Endothelial cell (in vitro differentiated cells): ENCODE measurements around the gene FCSK. TPM values are rescaled to one million over a fixed set of nuclear protein-coding genes. Genes with fewer than 3 reads are reported as not detected.
A peak's percentile ranks its signal among the peaks of the same experiment; 100 is the strongest.

Source experiments
- DNase-seq: peaks from one replicate; pipeline ENCODE4 v3.0.0; 2021; ENCODE audit warnings: low spot score
- H3K27ac Mint-ChIP-seq: one replicate; pipeline ENCODE4 v1.8.0; 2021; ENCODE audit warnings: mixed read lengths, inconsistent platforms; ENCODE audit not compliant: unreplicated experiment
- H3K27me3 Mint-ChIP-seq: one replicate; pipeline ENCODE4 v1.8.0; 2021; ENCODE audit warnings: mild to moderate bottlenecking, moderate library complexity, mixed read lengths, inconsistent platforms; ENCODE audit not compliant: unreplicated experiment
- H3K36me3 Mint-ChIP-seq: one replicate; pipeline ENCODE4 v1.8.0; 2021; ENCODE audit warnings: mild to moderate bottlenecking, low read depth, mixed read lengths, inconsistent platforms; ENCODE audit not compliant: unreplicated experiment
- H3K4me1 Mint-ChIP-seq: one replicate; pipeline ENCODE4 v1.8.0; 2021; ENCODE audit warnings: mild to moderate bottlenecking, mixed read lengths, inconsistent platforms; ENCODE audit not compliant: unreplicated experiment
- H3K4me3 Mint-ChIP-seq: one replicate; pipeline ENCODE4 v1.8.0; 2021; ENCODE audit warnings: mild to moderate bottlenecking, mixed read lengths, inconsistent platforms; ENCODE audit not compliant: unreplicated experiment
- H3K9me3 Mint-ChIP-seq: one replicate; pipeline ENCODE4 v1.8.0; 2021; ENCODE audit warnings: mixed read lengths, inconsistent platforms; ENCODE audit not compliant: unreplicated experiment
- CTCF ChIP-seq: fragments of 200-600 bp; sonication (generic); IDR thresholded peaks from one replicate; pipeline ENCODE4 v1.5.0; 2021; ENCODE audit warnings: antibody characterized with exemption; ENCODE audit not compliant: unreplicated experiment
- total RNA-seq: library from RNA; stranded (reverse); fragmentation: NEBNext Ultra II Directional; extraction: Animal tissue kit (Norgen Biotek cat#: 25700); gene quantifications from one replicate; pipeline ENCODE4 v1.2.1, GENCODE V29; 2021; ENCODE audit not compliant: unreplicated experiment

The FCSK gene
- total RNA-seq, 1 donor from 2014 or later: 14.7 TPM

- Mint-ChIP-seq H3K9me3 (no peaks in the 10 kb centered on the region), H3K27ac (no peak overlapping the region), H3K27me3 (peaks cover 8% of the 10 kb centered on the region), H3K4me3 (no peak overlapping the region), H3K36me3 (peaks cover 6% of the 10 kb centered on the region), H3K4me1 (peaks cover 55% of the 10 kb centered on the region)
- no peak for TF ChIP-seq CTCF
- DNase-seq: no peak
Observed at GRCh38 chr16:70416748-70417616, 37.4 kb upstream of the FCSK start.

- no peaks in the 10 kb centered on the region for H3K9me3 Mint-ChIP-seq
- no peak for TF ChIP-seq CTCF
- peaks cover 59% of the 10 kb centered on the region for H3K4me1 Mint-ChIP-seq
- peaks cover 11% of the 10 kb centered on the region for H3K36me3 Mint-ChIP-seq
- peak overlapping the region; percentile 59 for H3K4me3 Mint-ChIP-seq
- no peak for DNase-seq
- H3K27ac Mint-ChIP-seq: no peak overlapping the region
- H3K27me3 Mint-ChIP-seq: peaks cover 12% of the 10 kb centered on the region
Observed at GRCh38 chr16:70417661-70418060, 36.7 kb upstream of the FCSK start.

GRCh38 chr16:70418274-70418992 is 36.0 kb upstream of the FCSK start:
- H3K27me3 Mint-ChIP-seq: peaks cover 14% of the 10 kb centered on the region
- H3K4me3 Mint-ChIP-seq: no peak overlapping the region
- peaks cover 65% of the 10 kb centered on the region for H3K4me1 Mint-ChIP-seq
- DNase-seq: no peak
- peak overlapping the region; percentile 30 for H3K27ac Mint-ChIP-seq
- H3K9me3 Mint-ChIP-seq: no peaks in the 10 kb centered on the region
- peaks cover 11% of the 10 kb centered on the region for H3K36me3 Mint-ChIP-seq
- TF ChIP-seq CTCF: no peak

DNA sequence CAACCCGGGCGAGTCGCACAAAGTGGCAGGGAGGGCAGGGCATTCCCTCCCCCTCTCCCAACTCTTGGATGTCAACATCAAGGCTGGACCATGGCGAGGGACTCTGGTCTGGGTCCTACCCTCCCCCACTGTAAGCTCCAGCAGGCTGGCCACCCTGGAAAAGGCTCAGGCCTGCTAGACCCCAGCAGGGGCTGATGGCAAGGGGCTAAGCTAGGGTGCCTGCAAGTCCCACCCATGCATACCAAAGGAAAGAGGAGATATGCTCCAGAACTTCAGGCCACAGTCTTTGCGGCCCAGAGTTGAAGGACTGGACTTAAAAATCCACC is 35.4 kb upstream of the FCSK start:
- Mint-ChIP-seq H3K36me3 (peaks cover 11% of the 10 kb centered on the region), H3K9me3 (no peaks in the 10 kb centered on the region), H3K4me3 (peak overlapping the region; percentile 69), H3K4me1 (peaks cover 67% of the 10 kb centered on the region), H3K27me3 (peaks cover 14% of the 10 kb centered on the region), H3K27ac (peak overlapping the region; percentile 30)
- TF ChIP-seq CTCF: no peak
- DNase-seq: no peak
